ENCODE data around the gene STXBP5.

- TF ChIP-seq CTCF (IDR thresholded peaks at IDR 0.05; ENCODE audit: poor library complexity) (no peak), EZH2 (IDR thresholded peaks at IDR 0.05; ENCODE audit: borderline replicate concordance) (no peak)
Measured at GRCh38 chr6:147213772-147214171, 9.6 kb downstream of the STXBP5 start.

Measured in hepatocyte (in vitro differentiated cells).